ENCODE data around the gene EHBP1.
"Not testable (repeated sequence)": the region's sequence is repeated elsewhere in the genome, so short reads cannot be mapped to it uniquely, and the experiment has no call there.

Gene EHBP1

GRCh38 chr2:62732262-62732777, 26.8 kb downstream of the EHBP1 start:
- no peak for DNase-seq (ENCODE audit: low read depth in 2 of 2, low spot score in 1 of 2)

- no peak for DNase-seq (ENCODE audit: low read depth in 2 of 2, low spot score in 1 of 2)
Measured at GRCh38 chr2:62733546-62733945, 28.0 kb downstream of the EHBP1 start.

- DNase-seq (ENCODE audit: low read depth in 2 of 2, low spot score in 1 of 2), result no peak
Measured at GRCh38 chr2:62736899-62737559, 31.5 kb downstream of the EHBP1 start.

- no peak for DNase-seq (ENCODE audit: low read depth in 2 of 2, low spot score in 1 of 2)
Measured at GRCh38 chr2:62738981-62739936, 33.7 kb downstream of the EHBP1 start.

GRCh38 chr2:62740221-62740620, 34.7 kb downstream of the EHBP1 start:
- no peak for DNase-seq (ENCODE audit: low read depth in 2 of 2, low spot score in 1 of 2)

GRCh38 chr2:62741127-62741526, 35.6 kb downstream of the EHBP1 start:
- DNase-seq (ENCODE audit: low read depth in 2 of 2, low spot score in 1 of 2), result no peak

- no peak for DNase-seq (ENCODE audit: low read depth in 2 of 2, low spot score in 1 of 2)
Measured at GRCh38 chr2:62741954-62742722, 36.6 kb downstream of the EHBP1 start.

GRCh38 chr2:62743506-62743905, 38.0 kb downstream of the EHBP1 start:
- DNase-seq (ENCODE audit: low read depth in 2 of 2, low spot score in 1 of 2), result no peak

- no peak for DNase-seq (ENCODE audit: low read depth in 2 of 2, low spot score in 1 of 2)
Measured at GRCh38 chr2:62744603-62745002, 39.1 kb downstream of the EHBP1 start.

GRCh38 chr2:62745891-62746481, 40.5 kb downstream of the EHBP1 start:
- no peak for DNase-seq (ENCODE audit: low read depth in 2 of 2, low spot score in 1 of 2)

GRCh38 chr2:62747169-62747568, 41.7 kb downstream of the EHBP1 start:
- no peak for DNase-seq (ENCODE audit: low read depth in 2 of 2, low spot score in 1 of 2)

GRCh38 chr2:62747876-62748275, 42.4 kb downstream of the EHBP1 start:
- DNase-seq (ENCODE audit: low read depth in 2 of 2, low spot score in 1 of 2), result no peak

GRCh38 chr2:62749111-62749510, 43.6 kb downstream of the EHBP1 start:
- DNase-seq (ENCODE audit: low read depth in 2 of 2, low spot score in 1 of 2), result not testable (repeated sequence)

GRCh38 chr2:62757029-62757428, 51.5 kb downstream of the EHBP1 start:
- DNase-seq (ENCODE audit: low read depth in 2 of 2, low spot score in 1 of 2), result no peak

- no peak for DNase-seq (ENCODE audit: low read depth in 2 of 2, low spot score in 1 of 2)
Measured at GRCh38 chr2:62760026-62760425, 54.5 kb downstream of the EHBP1 start.

GRCh38 chr2:62760555-62760954, 55.0 kb downstream of the EHBP1 start:
- DNase-seq (ENCODE audit: low read depth in 2 of 2, low spot score in 1 of 2), result no peak

- DNase-seq (ENCODE audit: low read depth in 2 of 2, low spot score in 1 of 2), result no peak
Measured at GRCh38 chr2:62765619-62766376, 60.3 kb downstream of the EHBP1 start.

- no peak for DNase-seq (ENCODE audit: low read depth in 2 of 2, low spot score in 1 of 2)
Measured at GRCh38 chr2:62768615-62769014, 63.1 kb downstream of the EHBP1 start.

GRCh38 chr2:62770629-62771028, 65.1 kb downstream of the EHBP1 start:
- DNase-seq (ENCODE audit: low read depth in 2 of 2, low spot score in 1 of 2), result no peak

All from stimulated activated CD8-positive, alpha-beta memory T cell treated with anti-CD3 and anti-CD28 coated beads, Interleukin-4, amount 100 ng/mL, for 1 hour (primary cell).